ENCODE results near the gene TMC1. TPM values are rescaled to one million over a fixed set of nuclear protein-coding genes. Genes with fewer than 3 reads are reported as not detected.

The TMC1 gene
- total RNA-seq, 6 donors from 2014 or later = 0.67 TPM; not detected in 5

GRCh38 chr9:72816666-72817065 lies 295.3 kb downstream of the TMC1 start:
- TF ChIP-seq POLR2AphosphoS5 (IDR thresholded peaks at IDR 0.05) (no peak), CTCF (IDR thresholded peaks at IDR 0.05) (no peak)
- H3K36me3 ChIP-seq = no peaks in the 10 kb centered on the region
- no peak for ATAC-seq (ENCODE audit: low FRiP score in 2 of 2)
- DNase-seq = no peak
- WGBS, 2 donors = 91 to 93% methylated on average over 8 of the region's 8 CpGs
- H3K9me3 ChIP-seq = no peaks in the 10 kb centered on the region
- H3K4me1 ChIP-seq = no peaks in the 10 kb centered on the region
- no peak overlapping the region for H3K27ac ChIP-seq
- no peaks in the 10 kb centered on the region for H3K27me3 ChIP-seq
- no peak overlapping the region for H3K4me3 ChIP-seq

- ATAC-seq (ENCODE audit: low FRiP score in 2 of 2) (no peak), DNase-seq (no peak)
- H3K4me1 ChIP-seq = peaks cover 0 to 3% (median 0%) of the 10 kb centered on the region in 4 donors
- no peak overlapping the region for H3K4me3 ChIP-seq
- H3K36me3 ChIP-seq = no peaks in the 10 kb centered on the region
- no peak for TF ChIP-seq CTCF (IDR thresholded peaks at IDR 0.05)
- no peak for TF ChIP-seq EP300 (IDR thresholded peaks at IDR 0.05)
- TF ChIP-seq POLR2AphosphoS5 (IDR thresholded peaks at IDR 0.05) = no peak
- TF ChIP-seq POLR2A (IDR thresholded peaks at IDR 0.05) = no peak
- H3K27me3 ChIP-seq = no peaks in the 10 kb centered on the region
- 70 to 72% methylated on average over 7 of the region's 7 CpGs for WGBS, 2 donors
- H3K27ac ChIP-seq = no peak overlapping the region
- no peaks in the 10 kb centered on the region for H3K9me3 ChIP-seq
These were observed 296.0 kb downstream of the TMC1 start for GRCh38 chr9:72817413-72817812.

GRCh38 chr9:72818385-72818784 lies 297.0 kb downstream of the TMC1 start:
- Histone ChIP-seq H3K4me3 (no peak overlapping the region), H3K27ac (no peak overlapping the region), H3K4me1 (peaks cover 0 to 6% (median 0%) of the 10 kb centered on the region in 4 donors), H3K27me3 (no peaks in the 10 kb centered on the region), H3K9me3 (no peaks in the 10 kb centered on the region), H3K36me3 (no peaks in the 10 kb centered on the region)
- TF ChIP-seq POLR2A (IDR thresholded peaks at IDR 0.05) (no peak), EP300 (IDR thresholded peaks at IDR 0.05) (no peak), CTCF (IDR thresholded peaks at IDR 0.05) (no peak), POLR2AphosphoS5 (IDR thresholded peaks at IDR 0.05) (no peak)
- ATAC-seq (ENCODE audit: low FRiP score in 2 of 2) (no peak), DNase-seq (no peak)
- whole genome bisulfite sequencing, 2 donors = 89 to 92% methylated on average over 3 of the region's 3 CpGs

- DNase-seq (no peak), ATAC-seq (ENCODE audit: low FRiP score in 2 of 2) (no peak)
- peaks cover 0 to 7% (median 5%) of the 10 kb centered on the region in 4 donors for H3K4me1 ChIP-seq
- 74 to 79% methylated on average over 4 to 5 of the region's 5 CpGs for WGBS, 2 donors
- no peaks in the 10 kb centered on the region for H3K36me3 ChIP-seq
- TF ChIP-seq EP300 (IDR thresholded peaks at IDR 0.05) = no peak
- no peak for TF ChIP-seq POLR2A (IDR thresholded peaks at IDR 0.05)
- TF ChIP-seq POLR2AphosphoS5 (IDR thresholded peaks at IDR 0.05) = no peak
- no peak for TF ChIP-seq CTCF (IDR thresholded peaks at IDR 0.05)
- no peaks in the 10 kb centered on the region for H3K9me3 ChIP-seq
- H3K27ac ChIP-seq = no peak overlapping the region
- no peaks in the 10 kb centered on the region for H3K27me3 ChIP-seq
- H3K4me3 ChIP-seq = no peak overlapping the region
These were observed 302.6 kb downstream of the TMC1 start for GRCh38 chr9:72823971-72824370.

Measured in upper lobe of left lung (tissue), 6 donors.